PFSK-1 (cell line): Measurements from ENCODE around the gene EFTUD2.

Source experiments
- POLR2AphosphoS5 ChIP-seq: IDR thresholded peaks from 2 replicates; pipeline ENCODE4 v1.6.1; 2012; ENCODE audit warnings: low read depth, mild to moderate bottlenecking, control low read depth, low read length, moderate library complexity
- REST ChIP-seq, 2 experiments: IDR thresholded peaks; 2 replicates each; pipeline versions ENCODE4 v1.6.1 to v1.8.0; 2011 to 2012; ENCODE audit warnings: low read depth in 2 of 2, low read length in 2 of 2, control low read depth in 1 of 2, inconsistent platforms in 1 of 2, mild to moderate bottlenecking in 1 of 2, moderate library complexity in 1 of 2; ENCODE audit not compliant: insufficient read depth in 1 of 2
- SIN3A ChIP-seq: IDR thresholded peaks from 2 replicates; pipeline ENCODE4 v1.6.1; 2012; ENCODE audit warnings: mild to moderate bottlenecking, low read length, moderate library complexity, borderline replicate concordance; ENCODE audit not compliant: insufficient read depth

- TF ChIP-seq REST (IDR thresholded peaks at IDR 0.05; ENCODE audit: insufficient read depth in 1 of 2, low read depth in 2 of 2, low read length in 2 of 2) (no peak), SIN3A (no peak), POLR2AphosphoS5 (no peak)
Observed at GRCh38 chr17:44920565-44920940, 21.3 kb upstream of the EFTUD2 start.
